GM21381 (cell line): ENCODE measurements around the gene TTLL3.
"Not testable (repeated sequence)": the region's sequence is repeated elsewhere in the genome, so short reads cannot be mapped to it uniquely, and the experiment has no call there.

ENCODE experiments used
- ATAC-seq: cut with Tn5 transposase; IDR thresholded peaks from one replicate; pipeline ENCODE4 v1.9.1; 2021; ENCODE audit warnings: mild to moderate bottlenecking, moderate library complexity; ENCODE audit not compliant: unreplicated experiment

The TTLL3 gene

GRCh38 chr3:9834520-9835380 lies 24.7 kb downstream of the TTLL3 start:
- ATAC-seq: no peak

GRCh38 chr3:9837701-9838582 lies 27.9 kb downstream of the TTLL3 start:
- no peak for ATAC-seq

DNA sequence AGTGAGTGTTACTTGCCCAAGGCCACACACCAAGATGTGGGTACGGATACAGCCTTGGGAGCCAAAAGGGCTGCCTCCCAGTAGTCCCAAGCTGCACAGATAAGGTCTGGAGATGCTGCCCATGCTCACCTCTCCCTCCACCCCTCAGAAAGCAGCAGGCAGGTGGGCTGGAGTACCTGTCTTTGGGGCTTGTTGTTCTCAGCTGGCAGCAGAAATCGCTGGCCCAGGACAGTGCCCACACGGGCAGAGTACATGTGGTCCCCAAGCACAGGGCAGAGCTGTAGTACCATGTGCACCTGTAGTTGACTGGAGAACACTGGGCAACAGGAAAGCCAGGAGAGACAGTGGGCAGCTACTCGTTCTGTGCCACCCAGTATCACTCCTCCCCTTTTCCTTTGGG lies 28.8 kb downstream of the TTLL3 start:
- ATAC-seq: no peak

- ATAC-seq: no peak
Measured at GRCh38 chr3:9841015-9841414, 31.0 kb downstream of the TTLL3 start.

DNA sequence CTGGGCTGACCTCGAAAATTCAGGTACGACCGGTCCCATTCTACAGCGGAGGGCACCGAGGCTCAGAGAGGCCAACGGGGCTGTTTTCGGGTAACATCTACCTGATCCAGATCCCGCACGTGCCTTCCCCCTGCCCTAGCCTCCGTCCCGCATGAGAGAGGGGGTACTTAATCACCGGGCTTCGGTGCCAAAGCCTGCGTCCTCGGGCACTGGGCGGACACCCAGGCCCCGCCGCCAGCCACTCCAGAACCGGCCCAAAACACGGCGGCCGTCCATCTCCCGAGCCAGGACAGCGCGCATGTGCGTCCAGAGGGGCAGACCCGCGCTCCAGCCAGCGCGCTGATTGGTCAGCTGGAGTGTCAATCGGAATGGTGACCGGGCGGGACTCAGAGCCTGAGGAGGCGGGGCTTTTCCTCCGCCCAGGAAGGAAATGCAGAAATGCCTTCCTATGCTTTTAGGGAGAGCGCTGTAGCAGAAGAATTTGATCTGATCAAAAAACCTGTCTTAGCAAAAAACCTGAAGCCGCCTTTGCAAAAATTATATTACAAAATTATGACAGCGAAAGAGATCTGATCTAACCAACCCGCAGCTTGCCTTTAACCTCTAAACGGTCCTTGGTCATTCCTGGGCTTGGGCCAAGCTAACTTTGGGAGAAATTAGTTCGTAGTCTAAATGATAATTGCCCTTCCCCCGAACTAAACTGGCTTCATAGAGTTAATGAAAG lies 33.8 kb downstream of the TTLL3 start, which contains the start of gene RPUSD3:
Gene RPUSD3 (minus strand): TSS at position 294 of the 724 bp plus-strand sequence. CDS start 18 bp downstream, at position 276.
- peak; percentile 97 for ATAC-seq

DNA sequence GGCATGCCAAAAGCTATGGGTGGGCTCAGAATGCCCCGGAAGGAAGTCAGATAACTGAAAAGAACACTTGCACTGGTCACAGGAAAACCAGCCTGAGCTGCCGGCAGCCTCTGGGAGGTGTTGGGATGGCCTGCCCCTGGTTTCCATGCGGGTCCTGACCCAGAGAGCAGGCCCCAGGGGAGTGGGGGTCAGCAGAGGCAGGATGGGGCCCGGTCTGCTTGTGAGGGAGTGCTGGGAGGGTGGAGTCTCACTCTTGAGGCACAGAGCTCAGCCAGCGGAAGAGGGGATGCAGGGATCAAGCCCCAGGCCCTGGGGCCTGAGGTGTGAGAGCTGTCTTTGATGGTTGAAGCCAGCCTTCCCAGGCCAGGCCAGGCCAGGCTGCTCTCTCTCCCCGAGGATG lies 36.2 kb downstream of the TTLL3 start:
- no peak for ATAC-seq

- no peak for ATAC-seq
Measured at GRCh38 chr3:9846931-9847488, 36.9 kb downstream of the TTLL3 start.

DNA sequence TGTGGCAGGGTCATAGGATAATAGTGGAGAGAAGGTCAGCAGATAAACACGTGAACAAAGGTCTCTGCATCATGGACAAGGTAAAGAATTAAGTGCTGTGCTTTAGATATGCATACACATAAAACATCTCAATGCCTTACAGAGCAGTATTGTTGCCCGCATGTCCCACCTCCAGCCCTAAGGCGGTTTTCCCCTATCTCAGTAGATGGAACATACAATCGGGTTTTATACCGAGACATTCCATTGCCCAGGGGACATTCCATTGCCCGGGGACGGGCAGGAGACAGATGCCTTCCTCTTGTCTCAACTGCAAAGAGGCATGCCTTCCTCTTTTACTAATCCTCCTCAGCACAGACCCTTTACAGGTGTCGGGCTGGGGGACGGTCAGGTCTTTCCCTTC lies 37.8 kb downstream of the TTLL3 start:
- ATAC-seq: not testable (repeated sequence)

GRCh38 chr3:9848860-9849259 lies 38.8 kb downstream of the TTLL3 start:
- ATAC-seq: not testable (repeated sequence)

- not testable (repeated sequence) for ATAC-seq
Measured at GRCh38 chr3:9851383-9851782, 41.3 kb downstream of the TTLL3 start.

DNA sequence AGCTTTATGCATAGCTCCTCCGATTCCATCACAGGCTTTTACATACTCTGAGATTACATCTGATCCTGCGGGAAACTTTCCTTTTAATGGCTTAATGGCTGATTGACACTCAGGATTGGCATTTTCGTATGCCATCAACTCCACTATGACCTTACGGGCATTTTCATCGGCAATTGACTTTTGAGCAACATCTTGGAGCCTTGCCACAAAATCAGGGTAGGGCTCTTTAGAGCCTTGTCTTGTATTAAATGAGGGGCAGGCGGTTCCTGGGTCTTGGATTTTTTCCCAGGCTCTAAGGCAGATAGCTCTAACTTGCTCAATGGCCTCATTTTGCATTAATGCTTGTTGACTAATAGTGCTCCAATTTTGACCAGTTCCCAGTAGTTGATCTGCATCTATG lies 41.9 kb downstream of the TTLL3 start:
- not testable (repeated sequence) for ATAC-seq

DNA sequence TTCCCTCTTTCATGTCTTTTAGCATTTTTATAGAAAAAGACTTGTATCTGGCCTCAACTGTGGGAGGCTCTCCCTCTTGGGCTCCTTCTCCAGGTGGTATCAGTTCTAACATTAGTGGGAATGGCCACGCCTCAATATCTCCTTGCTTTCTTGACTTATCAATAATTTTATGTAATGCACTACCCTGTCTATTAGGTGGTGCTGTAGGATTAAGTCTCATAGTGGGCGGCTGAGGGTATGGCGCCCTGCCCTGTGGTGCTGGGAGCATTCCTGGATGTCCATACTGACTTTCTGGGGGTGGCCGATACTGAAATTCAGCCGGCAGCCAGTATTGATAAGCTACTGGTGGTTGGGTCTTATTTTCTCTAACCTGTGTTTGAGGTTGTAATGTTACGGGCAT lies 42.5 kb downstream of the TTLL3 start:
- ATAC-seq: no peak

DNA sequence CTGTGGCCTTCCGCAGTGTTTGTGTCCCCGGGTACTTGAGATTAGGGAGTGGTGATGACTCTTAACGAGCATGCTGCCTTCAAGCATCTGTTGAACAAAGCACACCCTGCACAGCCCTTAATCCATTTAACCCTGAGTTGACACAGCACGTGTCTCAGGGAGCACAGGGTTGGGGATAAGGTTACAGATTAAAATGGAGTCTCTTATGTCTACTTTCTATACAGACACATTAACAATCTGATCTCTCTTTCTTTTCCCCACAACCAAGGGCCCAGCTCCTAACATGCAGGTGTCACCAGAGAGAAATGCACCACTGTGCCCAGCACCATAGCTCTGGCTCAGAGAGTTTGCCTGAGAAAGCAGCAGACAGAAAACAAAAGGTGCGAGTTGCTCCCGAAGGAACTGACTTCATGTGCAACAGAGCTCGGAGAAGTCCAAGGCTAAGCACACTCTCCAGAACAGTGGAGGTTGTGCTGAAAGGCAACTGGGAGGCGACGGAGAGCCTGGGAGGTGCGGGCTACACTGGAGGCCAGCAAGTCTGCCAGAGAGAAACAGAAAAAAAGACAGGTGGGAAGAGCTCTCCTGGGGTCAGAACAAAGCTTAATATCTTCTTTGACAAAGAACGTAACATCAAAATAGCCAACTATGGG lies 44.4 kb downstream of the TTLL3 start:
- not testable (repeated sequence) for ATAC-seq

GRCh38 chr3:9855594-9855993 lies 45.5 kb downstream of the TTLL3 start:
- ATAC-seq: no peak

DNA sequence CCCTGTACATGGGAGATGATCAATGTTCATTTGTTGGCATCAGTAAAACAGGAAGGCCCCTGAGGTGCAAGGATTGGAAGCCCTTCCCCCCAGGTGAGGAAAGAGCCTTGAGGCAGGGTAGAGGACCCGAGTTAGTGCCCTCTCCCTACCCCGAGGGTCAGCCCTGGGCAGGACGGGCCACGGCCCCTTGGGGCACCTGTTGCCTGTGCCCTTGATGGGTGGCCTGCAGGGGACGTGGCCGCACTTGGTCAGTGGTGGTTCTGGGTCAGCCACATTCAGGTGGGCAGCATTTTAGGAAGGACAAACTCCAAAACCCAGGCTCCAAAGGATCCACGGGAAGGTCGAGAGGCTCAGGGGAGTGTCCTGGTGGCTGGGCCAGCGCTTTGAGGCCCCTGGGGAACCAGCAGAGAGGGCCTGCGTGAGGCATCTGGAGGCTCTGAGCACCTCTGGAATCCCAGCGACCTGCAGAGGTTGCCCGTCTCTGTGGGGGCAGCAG lies 49.5 kb downstream of the TTLL3 start:
- no peak for ATAC-seq

DNA sequence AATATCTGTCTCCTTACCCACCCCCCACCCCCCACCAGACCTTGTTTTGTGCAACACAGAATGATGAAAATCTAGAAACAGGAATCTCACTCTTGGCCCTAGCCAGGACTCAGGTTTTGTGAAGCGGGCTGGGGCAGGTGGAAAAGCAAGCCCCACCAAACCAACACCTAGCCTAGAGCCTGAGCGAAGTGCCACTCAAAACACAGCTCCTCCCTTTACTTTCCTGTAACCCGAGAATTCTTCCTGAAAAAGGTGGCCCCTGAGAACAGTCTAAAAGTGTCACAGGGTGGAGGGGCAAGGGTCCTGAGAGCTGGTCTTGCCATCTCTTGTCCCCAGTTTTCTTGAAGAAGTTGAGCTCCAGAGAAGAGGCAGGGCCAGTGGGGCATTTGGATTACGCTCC lies 51.1 kb downstream of the TTLL3 start:
- no peak for ATAC-seq

GRCh38 chr3:9861626-9862130 lies 51.6 kb downstream of the TTLL3 start:
- no peak for ATAC-seq

DNA sequence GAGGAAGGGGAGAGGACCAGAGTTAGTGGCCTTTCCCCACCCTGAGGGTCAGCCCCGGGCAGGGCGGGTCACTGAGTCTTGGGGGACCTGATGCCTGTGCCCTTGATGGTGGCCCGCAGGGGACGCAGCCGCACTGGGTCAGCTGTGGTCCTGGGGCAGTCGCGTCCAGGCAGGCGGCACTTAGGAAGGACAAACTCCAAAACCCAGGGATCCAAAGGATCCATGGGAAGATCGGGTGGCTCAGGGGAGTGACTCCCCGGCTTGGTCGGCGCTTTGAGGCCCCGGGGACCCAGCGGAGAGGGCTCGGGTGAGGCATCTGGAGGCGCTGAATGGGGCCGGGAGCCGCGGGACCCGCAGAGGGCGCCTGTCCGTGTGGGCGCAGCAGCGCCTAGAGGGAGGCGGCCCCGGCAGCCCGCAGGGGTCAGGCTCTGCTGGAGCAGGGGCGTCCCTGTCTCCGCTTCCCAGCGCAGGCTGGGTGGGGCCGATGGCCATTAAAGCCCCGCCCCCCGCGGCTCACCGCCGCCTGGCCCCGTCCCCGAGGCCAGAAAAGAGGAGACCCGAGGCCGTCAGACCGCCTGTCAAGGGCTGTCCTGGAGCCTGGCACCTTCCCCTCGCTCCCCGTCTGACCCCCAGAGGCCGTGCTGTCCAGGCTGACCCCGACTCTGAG lies 52.5 kb downstream of the TTLL3 start:
- no peak for ATAC-seq

DNA sequence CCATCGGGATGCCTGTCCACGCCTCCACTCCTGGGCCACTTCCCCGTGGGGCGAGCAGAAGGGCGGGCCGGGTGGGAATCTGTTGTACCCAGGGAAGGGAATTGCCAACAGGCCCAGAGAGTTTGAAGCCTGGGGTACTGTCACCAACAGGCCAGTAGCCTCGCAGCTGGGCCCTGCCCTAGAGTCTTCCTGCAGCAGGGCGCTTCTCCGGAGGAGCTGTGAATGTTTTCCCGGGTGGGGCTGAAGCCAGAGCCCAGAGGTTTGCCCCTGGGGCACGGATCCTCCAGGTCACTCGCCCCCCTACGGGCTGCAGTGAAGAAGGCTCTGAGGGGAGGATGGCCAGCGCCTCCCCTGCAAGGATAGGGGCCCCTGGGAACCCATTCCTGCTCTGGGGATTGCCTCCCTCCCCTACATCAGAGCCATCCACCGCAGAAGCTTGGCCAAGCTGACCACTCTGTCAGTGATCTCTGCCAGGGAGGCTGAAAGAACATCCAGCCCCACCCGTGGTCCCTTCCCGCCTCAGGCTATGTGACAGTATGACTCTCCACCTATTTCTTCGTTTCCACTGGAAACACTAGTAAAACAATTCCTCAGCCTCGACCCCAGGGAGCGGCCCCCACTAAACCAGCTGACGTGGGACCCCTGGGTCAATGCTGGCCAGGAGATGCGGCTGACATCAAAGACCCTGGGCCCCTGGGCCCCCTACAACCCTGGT lies 53.2 kb downstream of the TTLL3 start:
- no peak for ATAC-seq
